Fibroblast of pulmonary artery (primary cell): ENCODE measurements around the gene CLASP1.
"Not testable (repeated sequence)": the region's sequence is repeated elsewhere in the genome, so short reads cannot be mapped to it uniquely, and the experiment has no call there.

Experiments
- DNase-seq: peaks from one replicate; pipeline ENCODE4 v3.0.0-alpha.2; 2010; ENCODE audit warnings: low read depth
- H3K4me3 ChIP-seq: replicated peaks from 2 replicates; pipeline ENCODE4 v1.5.1; 2011; ENCODE audit warnings: low read depth, mild to moderate bottlenecking, control low read depth, low read length, moderate library complexity
- TF ChIP-seq, protein P1 (sequence below): IDR thresholded peaks from 2 replicates; pipeline ENCODE4 v1.5.1; 2011; ENCODE audit warnings: mild to moderate bottlenecking, control low read depth, low read length, inconsistent platforms; ENCODE audit errors: missing control alignments

Gene CLASP1

DNA sequence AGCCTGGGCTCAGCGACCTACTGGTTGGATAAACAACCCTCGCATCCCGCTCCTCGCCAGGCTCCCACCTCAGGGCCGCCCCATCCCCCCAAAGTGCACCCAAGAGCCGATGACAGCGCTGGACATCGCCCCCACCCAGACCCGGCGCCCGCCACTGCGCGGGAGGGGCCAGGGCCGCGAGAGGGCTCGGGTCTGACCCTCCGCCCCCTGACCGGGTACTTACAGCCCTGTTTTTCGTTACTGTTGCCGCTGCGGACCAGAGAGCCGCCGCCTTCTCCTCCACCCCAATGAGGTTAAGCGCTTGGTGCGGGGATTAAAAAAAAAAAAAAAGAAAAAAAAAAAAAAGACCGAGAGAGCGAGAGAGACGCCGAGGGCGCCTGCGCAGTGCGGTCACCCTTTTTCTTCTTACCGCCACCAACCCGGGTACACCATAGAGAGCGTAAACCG lies at the start of gene CLASP1:
Gene CLASP1, minus strand, starts transcription at position 314 of the 447 bp plus-strand sequence. CDS start 43,567 bp downstream, outside the sequence.
- no peak for DNase-seq
- peak within 1 kb of the TSS; percentile 94 for H3K4me3 ChIP-seq
- TF ChIP-seq, protein P1, sequence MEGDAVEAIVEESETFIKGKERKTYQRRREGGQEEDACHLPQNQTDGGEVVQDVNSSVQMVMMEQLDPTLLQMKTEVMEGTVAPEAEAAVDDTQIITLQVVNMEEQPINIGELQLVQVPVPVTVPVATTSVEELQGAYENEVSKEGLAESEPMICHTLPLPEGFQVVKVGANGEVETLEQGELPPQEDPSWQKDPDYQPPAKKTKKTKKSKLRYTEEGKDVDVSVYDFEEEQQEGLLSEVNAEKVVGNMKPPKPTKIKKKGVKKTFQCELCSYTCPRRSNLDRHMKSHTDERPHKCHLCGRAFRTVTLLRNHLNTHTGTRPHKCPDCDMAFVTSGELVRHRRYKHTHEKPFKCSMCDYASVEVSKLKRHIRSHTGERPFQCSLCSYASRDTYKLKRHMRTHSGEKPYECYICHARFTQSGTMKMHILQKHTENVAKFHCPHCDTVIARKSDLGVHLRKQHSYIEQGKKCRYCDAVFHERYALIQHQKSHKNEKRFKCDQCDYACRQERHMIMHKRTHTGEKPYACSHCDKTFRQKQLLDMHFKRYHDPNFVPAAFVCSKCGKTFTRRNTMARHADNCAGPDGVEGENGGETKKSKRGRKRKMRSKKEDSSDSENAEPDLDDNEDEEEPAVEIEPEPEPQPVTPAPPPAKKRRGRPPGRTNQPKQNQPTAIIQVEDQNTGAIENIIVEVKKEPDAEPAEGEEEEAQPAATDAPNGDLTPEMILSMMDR: no peak

DNA sequence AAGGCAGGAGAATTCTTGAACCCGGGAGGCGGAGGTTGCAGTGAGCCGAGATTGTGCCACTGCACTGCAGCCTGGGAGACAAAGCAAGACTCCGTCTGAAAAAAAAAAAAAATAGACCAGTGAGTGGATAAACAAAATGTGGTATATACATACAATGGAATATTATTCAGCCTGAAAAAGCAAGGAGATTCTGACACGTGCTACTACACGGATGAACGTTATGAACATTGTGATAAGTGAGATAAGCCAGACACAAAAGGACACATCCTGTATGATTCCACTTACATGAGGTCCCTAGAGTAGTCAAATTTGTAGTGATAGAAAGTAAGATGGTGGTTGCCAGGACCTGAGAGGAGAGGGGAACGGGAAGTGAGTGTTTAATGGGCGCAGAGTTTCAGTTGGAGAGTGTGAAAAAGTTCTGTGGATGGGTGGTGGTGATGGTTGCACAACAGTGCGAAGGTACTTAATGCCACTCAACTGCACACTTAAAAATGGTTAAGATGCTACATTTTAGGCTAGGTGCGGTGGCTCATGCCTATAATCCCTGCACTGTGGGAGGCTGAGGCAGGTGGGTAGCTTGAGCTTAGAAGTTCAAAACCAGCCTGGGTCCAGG lies 49.2 kb upstream of the CLASP1 start:
- TF ChIP-seq, protein P1: no peak
- DNase-seq: no peak
- H3K4me3 ChIP-seq: no peak overlapping the region

DNA sequence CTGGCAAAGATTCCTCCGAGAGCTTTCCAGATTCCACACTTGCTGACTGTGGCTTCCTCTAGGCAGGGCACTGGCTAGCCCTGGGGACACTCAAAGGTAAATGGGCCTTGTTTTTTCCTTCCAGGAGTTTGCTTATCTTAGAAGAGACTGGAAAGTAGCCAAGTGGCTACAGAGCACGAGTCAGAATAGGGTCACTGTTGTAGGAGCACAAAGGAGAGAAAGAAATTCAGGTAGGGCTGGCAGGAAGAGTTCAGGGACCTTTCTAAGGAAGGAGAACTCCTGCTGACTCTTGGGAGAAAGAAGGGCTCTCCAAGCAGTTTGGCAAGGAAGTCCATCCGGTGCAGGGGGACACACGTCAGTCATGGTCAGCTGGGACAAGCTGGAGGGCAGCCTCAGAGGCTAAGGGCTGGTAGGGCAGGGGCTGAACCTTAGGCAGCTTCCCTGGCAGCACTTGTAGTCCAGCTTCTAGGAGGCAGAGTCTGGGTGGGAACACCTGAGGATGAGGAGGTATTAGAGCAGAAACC lies 47.9 kb upstream of the CLASP1 start:
- TF ChIP-seq, protein P1: no peak
- H3K4me3 ChIP-seq: no peak overlapping the region
- DNase-seq: no peak

DNA sequence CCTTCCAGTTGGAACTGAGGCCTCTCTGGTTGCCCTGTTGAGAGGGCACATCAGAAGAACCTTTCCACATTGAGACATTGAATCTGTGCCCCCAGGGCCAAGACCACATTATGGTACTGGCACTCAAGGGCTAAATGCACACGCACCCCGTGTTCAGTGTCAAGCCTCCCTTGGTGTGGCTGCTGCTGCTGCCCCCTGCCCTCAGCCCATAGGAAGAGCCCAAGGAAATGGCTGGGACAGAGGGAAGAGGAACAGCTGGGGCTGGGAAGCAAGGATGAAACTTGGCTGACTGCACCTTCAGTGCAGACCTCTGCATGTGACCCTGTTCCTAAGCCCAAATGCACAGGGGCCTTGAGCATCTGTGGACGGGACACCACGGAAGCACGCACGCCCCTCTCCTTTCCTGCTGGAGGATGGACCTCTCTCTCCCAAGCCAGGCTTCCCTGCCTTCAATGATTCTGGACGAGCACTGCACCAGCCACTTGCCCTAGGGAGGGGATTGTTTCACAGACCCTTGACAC lies 47.2 kb upstream of the CLASP1 start:
- TF ChIP-seq, protein P1: no peak
- DNase-seq: no peak
- H3K4me3 ChIP-seq: no peak overlapping the region

DNA sequence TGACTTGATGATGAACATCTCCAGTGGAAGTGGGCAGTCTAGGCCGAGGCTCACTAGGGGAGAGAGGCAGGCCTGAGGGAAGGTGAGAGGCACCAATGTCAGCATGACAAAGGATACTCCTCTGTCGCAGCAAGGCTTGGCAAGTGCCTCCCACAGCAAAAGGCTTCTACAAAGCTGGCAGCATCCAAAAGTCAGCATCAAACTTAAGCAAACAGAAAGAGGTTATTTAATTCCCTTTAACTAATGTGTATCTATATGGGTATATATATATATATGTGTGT lies 45.8 kb upstream of the CLASP1 start:
- TF ChIP-seq, protein P1: no peak
- DNase-seq: no peak
- no peak overlapping the region for H3K4me3 ChIP-seq

DNA sequence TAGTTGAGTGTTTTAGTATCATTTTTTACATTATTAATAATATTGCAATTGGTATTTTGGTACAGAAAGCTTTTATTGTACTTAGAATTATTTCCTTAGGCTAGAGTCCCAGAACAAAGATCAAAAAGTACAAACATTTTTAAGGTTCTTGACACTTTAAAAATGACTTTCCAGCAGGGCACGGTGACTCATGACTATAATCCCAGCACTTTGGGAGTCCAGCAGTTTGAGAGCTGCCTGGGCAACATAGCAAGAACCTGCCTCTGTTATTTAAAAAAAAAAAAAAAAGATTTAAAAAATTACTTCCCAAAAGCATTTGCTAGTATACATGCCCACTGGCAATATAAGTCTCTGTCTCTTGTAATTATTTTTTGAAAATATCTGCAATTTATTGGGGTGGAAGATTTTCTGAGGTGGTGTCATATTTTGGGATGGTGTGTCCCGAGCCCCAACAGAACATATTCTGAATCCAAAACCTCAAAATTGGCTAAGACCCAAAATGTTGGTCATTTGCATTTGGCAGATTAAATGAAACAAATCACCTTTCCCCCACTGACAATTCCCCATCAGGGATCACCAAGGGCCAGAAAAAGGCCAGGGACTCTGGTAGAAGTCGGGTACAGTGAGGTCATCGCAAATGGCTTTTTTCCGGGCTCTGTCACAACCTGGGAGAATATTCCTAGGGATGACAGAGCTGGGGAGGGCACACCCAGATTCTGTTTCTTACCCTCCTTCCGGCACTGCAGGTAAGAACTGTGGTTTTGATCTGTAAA lies 45.3 kb upstream of the CLASP1 start:
- TF ChIP-seq, protein P1: no peak
- DNase-seq: peak; percentile 42
- no peak overlapping the region for H3K4me3 ChIP-seq

DNA sequence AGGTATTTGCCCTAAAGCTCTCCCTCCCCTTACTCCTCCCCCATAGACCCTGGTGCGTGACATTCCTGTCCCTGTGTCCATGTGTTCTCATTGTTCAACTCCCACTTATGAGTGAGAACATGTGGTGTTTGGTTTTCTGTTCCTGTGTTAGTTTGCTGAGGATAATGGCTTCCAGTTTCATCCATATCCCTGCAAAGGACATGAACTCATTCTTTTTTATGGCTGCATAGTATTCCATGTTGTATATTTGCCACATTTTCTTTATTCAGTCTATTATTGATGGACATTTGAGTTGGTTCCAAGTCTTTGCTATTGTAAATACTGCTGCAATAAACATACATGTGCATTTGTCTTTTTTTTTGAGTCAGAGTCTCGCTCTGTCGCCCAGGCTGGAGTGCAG lies 41.3 kb upstream of the CLASP1 start:
- DNase-seq, H3K4me3 ChIP-seq: not testable (repeated sequence)
